Measurements from ENCODE around the gene CNNM4. TPM values are rescaled to one million over a fixed set of nuclear protein-coding genes. Genes with fewer than 3 reads are reported as not detected.

Gene CNNM4
- total and polyA plus RNA-seq, 4 donors: 0.82 to 2.3 (median 2.1) TPM

DNA sequence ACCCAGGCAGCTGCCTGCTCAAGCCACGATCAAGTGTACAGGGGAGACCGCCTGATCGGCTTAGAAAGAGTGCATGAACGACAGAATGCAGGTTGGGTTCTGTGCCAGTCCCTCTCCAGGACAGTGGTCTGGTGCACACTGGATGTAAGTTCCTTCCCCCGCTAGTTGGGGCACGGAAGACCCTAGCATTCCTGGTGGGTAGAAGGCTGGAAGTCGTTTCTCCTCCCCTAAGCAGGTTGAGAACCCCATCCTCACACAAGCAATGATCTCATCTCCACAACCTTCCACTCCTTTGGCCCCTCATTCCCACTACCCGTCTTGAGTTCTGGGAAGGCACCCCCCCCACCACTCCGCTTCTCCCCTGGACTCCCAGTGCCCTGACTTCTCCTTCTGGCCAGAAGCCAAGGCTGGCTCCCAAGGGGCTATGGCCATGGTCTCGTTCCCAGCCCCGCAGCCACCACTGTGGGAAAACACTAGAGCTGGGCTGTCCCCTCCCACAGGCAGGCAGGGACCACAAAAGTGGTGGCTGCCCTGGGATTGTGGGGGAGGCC lies 98.5 kb downstream of the CNNM4 start (continued):
- TF ChIP-seq FOXA2 (IDR thresholded peaks at IDR 0.05) (no peak), FOXA1 (IDR thresholded peaks at IDR 0.05) (no peak)
- TF ChIP-seq, protein P1, sequence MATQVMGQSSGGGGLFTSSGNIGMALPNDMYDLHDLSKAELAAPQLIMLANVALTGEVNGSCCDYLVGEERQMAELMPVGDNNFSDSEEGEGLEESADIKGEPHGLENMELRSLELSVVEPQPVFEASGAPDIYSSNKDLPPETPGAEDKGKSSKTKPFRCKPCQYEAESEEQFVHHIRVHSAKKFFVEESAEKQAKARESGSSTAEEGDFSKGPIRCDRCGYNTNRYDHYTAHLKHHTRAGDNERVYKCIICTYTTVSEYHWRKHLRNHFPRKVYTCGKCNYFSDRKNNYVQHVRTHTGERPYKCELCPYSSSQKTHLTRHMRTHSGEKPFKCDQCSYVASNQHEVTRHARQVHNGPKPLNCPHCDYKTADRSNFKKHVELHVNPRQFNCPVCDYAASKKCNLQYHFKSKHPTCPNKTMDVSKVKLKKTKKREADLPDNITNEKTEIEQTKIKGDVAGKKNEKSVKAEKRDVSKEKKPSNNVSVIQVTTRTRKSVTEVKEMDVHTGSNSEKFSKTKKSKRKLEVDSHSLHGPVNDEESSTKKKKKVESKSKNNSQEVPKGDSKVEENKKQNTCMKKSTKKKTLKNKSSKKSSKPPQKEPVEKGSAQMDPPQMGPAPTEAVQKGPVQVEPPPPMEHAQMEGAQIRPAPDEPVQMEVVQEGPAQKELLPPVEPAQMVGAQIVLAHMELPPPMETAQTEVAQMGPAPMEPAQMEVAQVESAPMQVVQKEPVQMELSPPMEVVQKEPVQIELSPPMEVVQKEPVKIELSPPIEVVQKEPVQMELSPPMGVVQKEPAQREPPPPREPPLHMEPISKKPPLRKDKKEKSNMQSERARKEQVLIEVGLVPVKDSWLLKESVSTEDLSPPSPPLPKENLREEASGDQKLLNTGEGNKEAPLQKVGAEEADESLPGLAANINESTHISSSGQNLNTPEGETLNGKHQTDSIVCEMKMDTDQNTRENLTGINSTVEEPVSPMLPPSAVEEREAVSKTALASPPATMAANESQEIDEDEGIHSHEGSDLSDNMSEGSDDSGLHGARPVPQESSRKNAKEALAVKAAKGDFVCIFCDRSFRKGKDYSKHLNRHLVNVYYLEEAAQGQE (IDR thresholded peaks at IDR 0.05): no peak

- TF ChIP-seq YY1 (IDR thresholded peaks at IDR 0.05) (no peak), RAD21 (IDR thresholded peaks at IDR 0.05) (no peak), MAX (IDR thresholded peaks at IDR 0.05) (no peak), HNF4G (IDR thresholded peaks at IDR 0.05) (no peak), SP1 (IDR thresholded peaks at IDR 0.05) (no peak), HNF4A (conservative IDR thresholded peaks at IDR 0.05) (no peak), GABPA (IDR thresholded peaks at IDR 0.05 in 1 of 2, conservative IDR thresholded peaks at IDR 0.05 in 1 of 2) (no peak), ZBTB33 (IDR thresholded peaks at IDR 0.05) (no peak), RXRA (IDR thresholded peaks at IDR 0.05) (no peak), TAF1 (conservative IDR thresholded peaks at IDR 0.05) (no peak), EGR1 (IDR thresholded peaks at IDR 0.05; ENCODE audit: low read depth in 2 of 2) (no peak), NR2F2 (IDR thresholded peaks at IDR 0.05) (no peak), FOXA1 (IDR thresholded peaks at IDR 0.05) (no peak), FOXA2 (IDR thresholded peaks at IDR 0.05) (no peak)
- TF ChIP-seq, protein P2, sequence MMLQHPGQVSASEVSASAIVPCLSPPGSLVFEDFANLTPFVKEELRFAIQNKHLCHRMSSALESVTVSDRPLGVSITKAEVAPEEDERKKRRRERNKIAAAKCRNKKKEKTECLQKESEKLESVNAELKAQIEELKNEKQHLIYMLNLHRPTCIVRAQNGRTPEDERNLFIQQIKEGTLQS (IDR thresholded peaks at IDR 0.05): no peak
- TF ChIP-seq, protein P3, sequence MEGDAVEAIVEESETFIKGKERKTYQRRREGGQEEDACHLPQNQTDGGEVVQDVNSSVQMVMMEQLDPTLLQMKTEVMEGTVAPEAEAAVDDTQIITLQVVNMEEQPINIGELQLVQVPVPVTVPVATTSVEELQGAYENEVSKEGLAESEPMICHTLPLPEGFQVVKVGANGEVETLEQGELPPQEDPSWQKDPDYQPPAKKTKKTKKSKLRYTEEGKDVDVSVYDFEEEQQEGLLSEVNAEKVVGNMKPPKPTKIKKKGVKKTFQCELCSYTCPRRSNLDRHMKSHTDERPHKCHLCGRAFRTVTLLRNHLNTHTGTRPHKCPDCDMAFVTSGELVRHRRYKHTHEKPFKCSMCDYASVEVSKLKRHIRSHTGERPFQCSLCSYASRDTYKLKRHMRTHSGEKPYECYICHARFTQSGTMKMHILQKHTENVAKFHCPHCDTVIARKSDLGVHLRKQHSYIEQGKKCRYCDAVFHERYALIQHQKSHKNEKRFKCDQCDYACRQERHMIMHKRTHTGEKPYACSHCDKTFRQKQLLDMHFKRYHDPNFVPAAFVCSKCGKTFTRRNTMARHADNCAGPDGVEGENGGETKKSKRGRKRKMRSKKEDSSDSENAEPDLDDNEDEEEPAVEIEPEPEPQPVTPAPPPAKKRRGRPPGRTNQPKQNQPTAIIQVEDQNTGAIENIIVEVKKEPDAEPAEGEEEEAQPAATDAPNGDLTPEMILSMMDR (IDR thresholded peaks at IDR 0.05; ENCODE audit: low read depth, low read length, missing input control): no peak
- Histone ChIP-seq H3K27ac (ENCODE audit: low read depth in 1 of 2, low read length in 2 of 2) (peak overlapping the region; percentile 78 to 80), H3K36me3 (ENCODE audit: control insufficient read depth in 4 of 4, insufficient read depth in 3 of 4, low read depth in 1 of 4, low read length in 3 of 4) (peaks cover 4 to 25% (median 11%) of the 10 kb centered on the region in 4 donors), H3K9ac (ENCODE audit: low read depth in 1 of 2, low read length in 2 of 2) (no peak overlapping the region), H3K4me1 (ENCODE audit: control insufficient read depth in 4 of 4, insufficient read depth in 4 of 4, low read length in 3 of 4) (peaks cover 12 to 62% (median 48%) of the 10 kb centered on the region in 4 donors), H3K27me3 (ENCODE audit: control insufficient read depth in 4 of 4, insufficient read depth in 4 of 4, low read length in 3 of 4) (no peaks in the 10 kb centered on the region), H3K9me3 (ENCODE audit: control insufficient read depth in 4 of 4, low read length in 3 of 4) (no peaks in the 10 kb centered on the region), H3K4me3 (ENCODE audit: low read depth in 1 of 3, low read length in 3 of 3) (no peak overlapping the region)
- WGBS: 33% methylated on average over 4 of the region's 4 CpGs
- DNase-seq (ENCODE audit: low spot score): no peak
Measured at GRCh38 chr2:96859681-96860064, 99.0 kb downstream of the CNNM4 start.
